Measurements from ENCODE around the gene TNK2. TPM values are rescaled to one million over a fixed set of nuclear protein-coding genes. Genes with fewer than 3 reads are reported as not detected.
"Not testable (repeated sequence)": the region's sequence is repeated elsewhere in the genome, so short reads cannot be mapped to it uniquely, and the experiment has no call there.

TNK2 gene
- total RNA-seq, 4 donors from 2014 or later, result 12.6 to 26.6 (median 15.6) TPM

DNA sequence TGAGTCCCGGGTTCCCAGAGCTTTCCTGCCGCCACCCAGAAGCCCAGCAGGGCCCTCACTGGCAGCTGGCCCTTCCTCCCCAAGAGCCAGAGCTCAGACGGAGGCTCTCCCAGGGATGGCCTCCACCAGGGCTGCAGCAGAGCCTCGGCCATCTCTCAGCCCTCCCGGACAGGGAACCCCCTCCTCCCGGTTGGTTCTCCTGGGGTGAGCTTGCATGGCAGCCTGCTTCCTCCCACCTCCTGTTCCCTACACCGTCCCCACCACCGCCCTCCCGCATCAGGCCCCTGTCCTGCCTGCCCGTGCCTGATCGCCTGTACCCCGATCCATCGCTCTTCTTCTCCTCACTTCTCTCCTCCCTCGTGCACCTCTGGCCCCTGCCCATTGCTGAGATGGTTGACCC, 72.6 kb downstream of the TNK2 start:
- no peak for TF ChIP-seq CTCF (IDR thresholded peaks at IDR 0.05)
- ATAC-seq (ENCODE audit: low FRiP score) (no peak), DNase-seq (ENCODE audit: low spot score) (no peak)

GRCh38 chr3:195834675-195835583, 73.4 kb downstream of the TNK2 start:
- ATAC-seq (ENCODE audit: low FRiP score), result no peak

GRCh38 chr3:195829897-195830254, 78.5 kb downstream of the TNK2 start:
- TF ChIP-seq CTCF (IDR thresholded peaks at IDR 0.05), result no peak
- no peak for ATAC-seq (ENCODE audit: low FRiP score)

More at GRCh38 chr3:195834675-195835583, 73.4 kb downstream of the TNK2 start:
- TF ChIP-seq CTCF (IDR thresholded peaks at IDR 0.05), result no peak
- no peak for DNase-seq (ENCODE audit: low spot score)

DNA sequence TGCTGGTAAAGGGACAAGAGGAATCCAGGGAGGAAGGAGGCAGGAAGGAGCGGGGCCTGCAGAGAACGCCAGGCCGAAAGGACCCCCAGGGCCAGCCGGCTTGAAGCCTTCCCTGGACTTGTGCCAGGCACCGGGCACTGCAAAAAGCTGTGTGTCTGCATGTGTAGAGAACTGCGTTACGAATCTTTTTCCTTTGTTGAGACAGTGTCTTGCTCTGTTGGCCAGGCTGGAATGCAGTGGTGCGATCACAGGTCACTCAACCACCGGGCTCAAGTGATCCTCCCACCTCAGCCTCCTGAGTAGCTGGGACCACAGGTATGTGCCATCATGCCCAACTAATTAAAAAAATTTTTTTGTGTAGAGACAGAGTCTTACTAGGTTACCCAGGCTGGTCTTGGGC, 79.6 kb downstream of the TNK2 start:
- no peak for TF ChIP-seq CTCF (IDR thresholded peaks at IDR 0.05)
- ATAC-seq (ENCODE audit: low FRiP score) (no peak), DNase-seq (ENCODE audit: low spot score) (no peak)

More at GRCh38 chr3:195829897-195830254, 78.5 kb downstream of the TNK2 start:
- no peak for DNase-seq (ENCODE audit: low spot score)

- DNase-seq (ENCODE audit: low spot score) (no peak), ATAC-seq (ENCODE audit: low FRiP score) (no peak)
- no peak for TF ChIP-seq CTCF (IDR thresholded peaks at IDR 0.05)
Measured at GRCh38 chr3:195825857-195826804, 82.2 kb downstream of the TNK2 start.

DNA sequence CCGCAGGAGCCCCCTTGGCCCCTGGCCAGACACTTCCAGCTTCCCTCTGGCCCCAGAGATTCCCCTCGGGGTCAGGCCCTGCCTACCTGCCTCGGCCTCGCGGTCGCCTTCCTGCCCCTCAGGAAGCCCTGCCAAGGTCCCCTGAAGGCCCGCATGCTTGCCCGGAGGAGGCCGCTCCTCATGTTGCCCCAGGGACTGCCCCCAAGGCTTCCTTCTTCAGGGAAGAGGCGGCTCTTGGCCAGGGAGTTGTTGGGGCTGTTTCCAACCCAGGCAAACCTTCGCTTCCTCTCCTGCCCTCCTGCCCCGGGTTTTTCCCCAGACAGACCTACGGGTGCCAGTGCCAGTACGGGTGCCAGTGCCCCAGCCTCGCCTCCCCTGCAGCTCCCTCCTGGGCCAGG, 83.2 kb downstream of the TNK2 start:
- no peak for ATAC-seq (ENCODE audit: low FRiP score)
- no peak for TF ChIP-seq CTCF (IDR thresholded peaks at IDR 0.05)
- no peak for DNase-seq (ENCODE audit: low spot score)

- not testable (repeated sequence) for DNase-seq (ENCODE audit: low spot score); ATAC-seq (ENCODE audit: low FRiP score)
Measured at GRCh38 chr3:195824425-195825190, 83.7 kb downstream of the TNK2 start.

Data from omental fat pad (tissue), 4 donors.